Vagina (tissue), 2 donors: Measurements from ENCODE around the gene DNAAF3. TPM values are rescaled to one million over a fixed set of nuclear protein-coding genes. Genes with fewer than 3 reads are reported as not detected.

ENCODE experiments used
- DNase-seq, 2 donors: peaks; one replicate each; pipeline ENCODE4 v3.0.0-alpha.2; 2017; ENCODE audit errors: extremely low spot score in 2 of 2
- H3K27ac ChIP-seq: fragments of 200-600 bp; sonication (generic); one replicate; pipeline ENCODE4 v1.5.1; 2019
- H3K27me3 ChIP-seq: fragments of 200-600 bp; sonication (generic); one replicate; pipeline ENCODE4 v1.5.1; 2019
- H3K36me3 ChIP-seq, 2 donors: fragments of 200-600 bp; sonication (generic); one replicate each; pipeline ENCODE4 v1.5.1; 2017 to 2019
- H3K4me1 ChIP-seq: fragments of 200-600 bp; sonication (generic); one replicate; pipeline ENCODE4 v1.5.1; 2019
- H3K4me3 ChIP-seq, 2 donors: fragments of 200-600 bp; sonication (generic); 1 replicate in 1 of 2; 2 replicates in 1 of 2; pipeline ENCODE4 v1.5.1; 2016 to 2019
- H3K9me3 ChIP-seq: fragments of 200-600 bp; sonication (generic); one replicate; pipeline ENCODE4 v1.5.1; 2019
- CTCF ChIP-seq, 3 experiments: fragments of 450-650 bp in 2 of 3; fragments of 200-600 bp in 1 of 3; sonication (generic) in 1 of 3; IDR thresholded peaks; one replicate each; pipeline ENCODE4 v1.5.1; 2017 to 2019; ENCODE audit warnings: antibody characterized with exemption in 3 of 3, mild to moderate bottlenecking in 2 of 3, moderate library complexity in 2 of 3
- POLR2A ChIP-seq, 2 donors: fragments of 450-650 bp; IDR thresholded peaks; one replicate each; pipeline ENCODE4 v1.6.1; 2017; ENCODE audit warnings: antibody characterized with exemption in 2 of 2, mild to moderate bottlenecking in 2 of 2, moderate library complexity in 2 of 2
- POLR2AphosphoS5 ChIP-seq, 2 donors: sonication (generic); formaldehyde crosslinking; IDR thresholded peaks; one replicate each; pipeline ENCODE4 v1.9.0; 2017; ENCODE audit warnings: antibody characterized with exemption in 2 of 2, mild to moderate bottlenecking in 2 of 2, low read depth in 1 of 2; ENCODE audit not compliant: insufficient read depth in 1 of 2
- intact Hi-C: fragments of 100-400 bp; cut with DNase I; formaldehyde crosslinking; loops from one replicate; pipeline ENCODE4 v1.15.1; 2023
- total RNA-seq: library from RNA; depleted of rRNA; stranded (reverse); fragments of >200 nt; gene quantifications from one replicate; pipeline ENCODE4 v1.2.3, GENCODE V29; 2016

Gene DNAAF3
- total RNA-seq, 1 donor from 2014 or later, result 5.6 TPM

GRCh38 chr19:55147545-55148251 lies 18.7 kb downstream of the DNAAF3 start:
- H3K9me3 ChIP-seq, result no peaks in the 10 kb centered on the region
- peaks cover 9% of the 10 kb centered on the region for H3K4me1 ChIP-seq
- no peak for DNase-seq
- no peaks in the 10 kb centered on the region for H3K36me3 ChIP-seq
- TF ChIP-seq CTCF (IDR thresholded peaks at IDR 0.05) (no peak), POLR2AphosphoS5 (IDR thresholded peaks at IDR 0.05; ENCODE audit: insufficient read depth in 1 of 2, low read depth in 1 of 2) (no peak), POLR2A (IDR thresholded peaks at IDR 0.05) (no peak)
- H3K27ac ChIP-seq, result no peak overlapping the region
- intact Hi-C loops, result loop anchor here (10.0 kb wide), 2 partner anchors 267 to 357 kb away; no protein-coding TSS in a partner anchor
- H3K27me3 ChIP-seq, result peaks cover 4% of the 10 kb centered on the region
- H3K4me3 ChIP-seq, result no peak overlapping the region

- Histone ChIP-seq H3K9me3 (no peaks in the 10 kb centered on the region), H3K27me3 (peaks cover 4% of the 10 kb centered on the region), H3K36me3 (no peaks in the 10 kb centered on the region), H3K27ac (no peak overlapping the region), H3K4me3 (peak overlapping the region; percentile 6 to 22), H3K4me1 (peaks cover 9% of the 10 kb centered on the region)
- intact Hi-C loops, result loop anchor here (10.0 kb wide), 2 partner anchors 268 to 358 kb away; no protein-coding TSS in a partner anchor
- TF ChIP-seq POLR2AphosphoS5 (IDR thresholded peaks at IDR 0.05; ENCODE audit: insufficient read depth in 1 of 2, low read depth in 1 of 2) (no peak), POLR2A (IDR thresholded peaks at IDR 0.05) (no peak), CTCF (IDR thresholded peaks at IDR 0.05) (no peak)
- DNase-seq, result no peak
Observed at GRCh38 chr19:55146705-55147273, 19.6 kb downstream of the DNAAF3 start.

DNA sequence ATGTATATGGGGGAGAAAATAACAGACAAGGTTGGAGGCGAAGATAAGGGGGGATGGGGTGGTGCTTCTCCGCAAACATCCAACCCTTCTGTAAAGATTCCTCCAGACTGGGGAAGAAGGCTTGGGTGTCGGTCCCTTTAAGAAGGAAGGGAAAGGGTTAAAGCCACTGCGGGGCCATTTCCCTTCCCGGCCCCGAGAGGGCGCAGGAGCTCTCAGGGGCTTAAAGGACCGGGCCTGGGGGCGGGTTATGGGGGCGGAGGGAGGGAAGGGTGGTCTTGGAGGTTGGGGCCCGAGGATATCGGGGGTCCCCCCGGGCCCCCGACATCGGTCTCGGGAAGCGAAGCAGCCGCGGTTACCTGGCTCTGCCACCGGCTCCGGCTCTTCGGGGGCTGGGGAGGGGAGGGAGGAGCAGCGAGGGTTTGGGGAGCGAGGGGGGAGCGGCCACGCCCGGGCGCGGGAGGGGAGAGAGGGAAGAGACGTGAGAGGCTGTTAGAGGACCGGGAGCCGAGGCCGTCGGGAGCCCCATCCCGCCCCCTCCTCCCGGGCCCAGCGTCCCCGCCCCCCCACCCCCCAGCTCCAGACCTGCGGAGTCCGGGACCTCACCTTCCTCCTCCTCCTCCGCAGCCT lies 20.2 kb downstream of the DNAAF3 start:
- H3K4me1 ChIP-seq, result peaks cover 9% of the 10 kb centered on the region
- H3K27me3 ChIP-seq, result peaks cover 4% of the 10 kb centered on the region
- DNase-seq, result no peak
- H3K27ac ChIP-seq, result no peak overlapping the region
- intact Hi-C loops, result loop anchor here (10.0 kb wide), 2 partner anchors 269 to 359 kb away; no protein-coding TSS in a partner anchor
- TF ChIP-seq POLR2A (IDR thresholded peaks at IDR 0.05) (no peak), CTCF (IDR thresholded peaks at IDR 0.05) (no peak), POLR2AphosphoS5 (IDR thresholded peaks at IDR 0.05; ENCODE audit: insufficient read depth in 1 of 2, low read depth in 1 of 2) (no peak)
- H3K9me3 ChIP-seq, result no peaks in the 10 kb centered on the region
- peak overlapping the region; percentile 6 to 22 for H3K4me3 ChIP-seq
- no peaks in the 10 kb centered on the region for H3K36me3 ChIP-seq

GRCh38 chr19:55145232-55145631 lies 21.2 kb downstream of the DNAAF3 start:
- Histone ChIP-seq H3K9me3 (no peaks in the 10 kb centered on the region), H3K27me3 (peaks cover 4% of the 10 kb centered on the region), H3K27ac (no peak overlapping the region), H3K36me3 (no peaks in the 10 kb centered on the region), H3K4me1 (peaks cover 9% of the 10 kb centered on the region), H3K4me3 (no peak overlapping the region)
- intact Hi-C loops, result loop anchor here (10.0 kb wide), 2 partner anchors 270 to 360 kb away; no protein-coding TSS in a partner anchor
- DNase-seq, result no peak
- TF ChIP-seq POLR2A (IDR thresholded peaks at IDR 0.05) (no peak), POLR2AphosphoS5 (IDR thresholded peaks at IDR 0.05; ENCODE audit: insufficient read depth in 1 of 2, low read depth in 1 of 2) (no peak), CTCF (IDR thresholded peaks at IDR 0.05) (no peak)
